KBM-7 (cell line): ENCODE data around the gene VSX2.
A peak's percentile ranks its signal among the peaks of the same experiment; 100 is the strongest.

Source experiments
- DNase-seq: peaks from one replicate; pipeline ENCODE4 v3.0.0-alpha.2; 2015
- in situ Hi-C: fragments of 300-500 bp; cut with MboI; formaldehyde crosslinking; loops from 2 replicates; pipeline ENCODE4 v1.14.3; 2020; ENCODE audit warnings: low sequenced_read_pairs, low pct_unique_long_range_greater_than_20kb, mixed read lengths

The VSX2 gene

GRCh38 chr14:74238974-74239847 is at the start of gene VSX2:
VSX2 (plus strand) TSS chr14:74239449; CDS start chr14:74239562, 113 bp downstream.
- in situ Hi-C loops: no loop called here
- DNase-seq: no peak

GRCh38 chr14:74190927-74191575 is 48.2 kb upstream of the VSX2 start:
- no peak for DNase-seq
- in situ Hi-C loops: no loop called here

GRCh38 chr14:74194506-74195274 is 44.6 kb upstream of the VSX2 start:
- in situ Hi-C loops: no loop called here
- no peak for DNase-seq

GRCh38 chr14:74195623-74196022 is 43.6 kb upstream of the VSX2 start:
- no peak for DNase-seq
- in situ Hi-C loops: no loop called here

GRCh38 chr14:74198441-74199234 is 40.6 kb upstream of the VSX2 start:
- DNase-seq: no peak
- in situ Hi-C loops: no loop called here

- in situ Hi-C loops: no loop called here
- DNase-seq: peak; percentile 21
Measured at GRCh38 chr14:74202113-74202512, 37.1 kb upstream of the VSX2 start.

- no peak for DNase-seq
- in situ Hi-C loops: no loop called here
Measured at GRCh38 chr14:74203639-74204038, 35.6 kb upstream of the VSX2 start.

GRCh38 chr14:74204491-74204890 is 34.8 kb upstream of the VSX2 start:
- in situ Hi-C loops: no loop called here
- DNase-seq: no peak

GRCh38 chr14:74205882-74206281 is 33.4 kb upstream of the VSX2 start:
- no peak for DNase-seq
- in situ Hi-C loops: no loop called here

- DNase-seq: peak; percentile 45
- in situ Hi-C loops: no loop called here
Measured at GRCh38 chr14:74207943-74208342, 31.3 kb upstream of the VSX2 start.

- no peak for DNase-seq
- in situ Hi-C loops: no loop called here
Measured at GRCh38 chr14:74208642-74209041, 30.6 kb upstream of the VSX2 start.

GRCh38 chr14:74211945-74212580 is 27.2 kb upstream of the VSX2 start:
- in situ Hi-C loops: no loop called here
- DNase-seq: no peak

- DNase-seq: no peak
- in situ Hi-C loops: no loop called here
Measured at GRCh38 chr14:74213907-74214803, 25.1 kb upstream of the VSX2 start.

GRCh38 chr14:74216671-74217070 is 22.6 kb upstream of the VSX2 start:
- in situ Hi-C loops: no loop called here
- no peak for DNase-seq

GRCh38 chr14:74217672-74218448 is 21.4 kb upstream of the VSX2 start:
- in situ Hi-C loops: no loop called here
- peak; percentile 75 for DNase-seq

- no peak for DNase-seq
- in situ Hi-C loops: no loop called here
Measured at GRCh38 chr14:74218462-74218861, 20.8 kb upstream of the VSX2 start.
